Central memory CD4-positive, alpha-beta T cell (primary cell): Measurements from ENCODE around the gene RBPJ.

ENCODE experiments used
- DNase-seq: peaks from one replicate; pipeline ENCODE4 v3.0.0; 2022
- total RNA-seq, 3 experiments: gene quantifications; one replicate each; lab custom pipeline; 2026; lab: John Stamatoyannopoulos, UW

The RBPJ gene
- 100 to 511 (median 143) reads per million in 3 experiments for total RNA-seq

- peak; percentile 84 for DNase-seq
Measured at GRCh38 chr4:26320538-26321372, at the start of gene RBPJ. Gene RBPJ, plus strand, starts transcription at chr4:26321014. Its CDS starts 15 bp downstream, at chr4:26321029.

- DNase-seq = no peak
Measured at GRCh38 chr4:26271703-26272102, 49.1 kb upstream of the RBPJ start.

GRCh38 chr4:26272654-26273615 is 47.9 kb upstream of the RBPJ start:
- no peak for DNase-seq

GRCh38 chr4:26273616-26273980 is 47.2 kb upstream of the RBPJ start:
- DNase-seq = no peak

- DNase-seq = no peak
Measured at GRCh38 chr4:26275281-26275680, 45.5 kb upstream of the RBPJ start.

GRCh38 chr4:26279446-26279845 is 41.4 kb upstream of the RBPJ start:
- no peak for DNase-seq

- no peak for DNase-seq
Measured at GRCh38 chr4:26281881-26282280, 38.9 kb upstream of the RBPJ start.

- no peak for DNase-seq
Measured at GRCh38 chr4:26284536-26284935, 36.3 kb upstream of the RBPJ start.

GRCh38 chr4:26285272-26285671 is 35.5 kb upstream of the RBPJ start:
- no peak for DNase-seq

GRCh38 chr4:26287756-26288155 is 33.1 kb upstream of the RBPJ start:
- DNase-seq = no peak

GRCh38 chr4:26288355-26288909 is 32.4 kb upstream of the RBPJ start:
- no peak for DNase-seq

GRCh38 chr4:26289401-26289800 is 31.4 kb upstream of the RBPJ start:
- no peak for DNase-seq

GRCh38 chr4:26290321-26290720 is 30.5 kb upstream of the RBPJ start:
- DNase-seq = no peak

GRCh38 chr4:26294904-26295303 is 25.9 kb upstream of the RBPJ start:
- no peak for DNase-seq

- no peak for DNase-seq
Measured at GRCh38 chr4:26296021-26296420, 24.8 kb upstream of the RBPJ start.

- DNase-seq = no peak
Measured at GRCh38 chr4:26296514-26296913, 24.3 kb upstream of the RBPJ start.

- DNase-seq = no peak
Measured at GRCh38 chr4:26297219-26297618, 23.6 kb upstream of the RBPJ start.

- no peak for DNase-seq
Measured at GRCh38 chr4:26298198-26298947, 22.4 kb upstream of the RBPJ start.

- DNase-seq = no peak
Measured at GRCh38 chr4:26299254-26299882, 21.4 kb upstream of the RBPJ start.

GRCh38 chr4:26300314-26301307 is 20.2 kb upstream of the RBPJ start:
- DNase-seq = no peak
